ENCODE results near the gene RPUSD1.

DNA sequence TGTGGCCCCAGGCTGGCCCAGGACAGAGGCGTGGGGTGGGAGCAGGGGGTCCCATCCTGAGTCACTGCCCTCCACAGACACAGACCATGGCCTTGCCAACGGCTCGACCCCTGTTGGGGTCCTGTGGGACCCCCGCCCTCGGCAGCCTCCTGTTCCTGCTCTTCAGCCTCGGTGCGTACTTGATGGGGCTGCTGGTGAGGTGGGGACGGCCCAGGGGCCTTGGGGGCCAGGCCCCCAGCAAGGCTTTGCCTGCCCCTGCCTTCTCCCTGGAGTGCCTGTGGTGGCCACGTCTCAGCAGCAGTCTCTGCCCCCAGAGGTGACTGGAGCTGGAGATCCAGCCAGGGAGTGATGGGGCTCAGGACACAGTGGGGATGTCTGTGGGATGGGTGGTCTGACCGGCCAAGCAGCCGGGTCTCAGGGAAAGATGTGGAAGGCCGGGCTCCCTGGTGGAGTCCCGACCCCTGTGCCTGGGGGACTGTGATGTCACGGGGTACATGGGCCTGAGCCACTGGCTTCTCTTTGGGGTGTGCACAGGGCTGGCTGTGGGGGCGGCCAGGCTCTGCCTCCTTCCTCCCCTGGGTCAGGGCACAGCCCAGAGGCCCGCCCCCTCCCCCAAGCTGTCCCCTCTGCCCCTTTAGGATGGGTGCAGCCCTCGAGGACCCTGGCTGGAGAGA, 25.4 kb downstream of the RPUSD1 start:
- TF ChIP-seq EZH2phosphoT487 (IDR thresholded peaks at IDR 0.05; ENCODE audit: insufficient read depth, low read depth) (no peak), EZH2 (IDR thresholded peaks at IDR 0.05; ENCODE audit: insufficient read depth, poor library complexity, severe bottlenecking) (no peak)

Data from GM23248 (cell line).